ENCODE measurements around the gene MPP7.

The MPP7 gene

GRCh38 chr10:28304032-28304571, 1.2 kb upstream of the MPP7 start:
- DNase-seq = no peak

GRCh38 chr10:28302012-28302637, 739 bp downstream of the MPP7 start:
- DNase-seq = no peak

GRCh38 chr10:28300027-28300426, 2.8 kb downstream of the MPP7 start:
- no peak for DNase-seq

- DNase-seq = no peak
These were observed 3.9 kb downstream of the MPP7 start for GRCh38 chr10:28298951-28299350.

GRCh38 chr10:28296023-28296422, 6.8 kb downstream of the MPP7 start:
- no peak for DNase-seq

DNA sequence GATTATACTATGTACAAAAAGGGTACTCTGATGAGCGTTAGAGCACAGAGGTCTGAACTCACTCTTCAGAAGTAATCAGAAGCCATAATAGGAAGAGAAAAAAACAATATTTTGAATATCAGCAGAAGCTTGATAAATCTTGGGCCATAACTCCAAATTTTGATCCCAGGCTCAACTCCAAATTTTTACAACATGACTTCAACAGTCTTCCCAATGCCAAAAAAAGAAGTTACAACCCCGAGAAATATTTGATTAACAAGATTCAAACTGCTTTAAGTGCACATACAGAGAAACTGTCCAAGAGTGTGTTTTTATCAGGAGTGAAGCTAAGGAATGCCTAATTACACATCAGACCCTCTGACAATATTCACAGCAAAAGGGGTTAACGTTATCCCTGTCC, 7.5 kb downstream of the MPP7 start:
- DNase-seq = no peak

- DNase-seq = no peak
These were observed 8.1 kb downstream of the MPP7 start for GRCh38 chr10:28294809-28295208.

DNA sequence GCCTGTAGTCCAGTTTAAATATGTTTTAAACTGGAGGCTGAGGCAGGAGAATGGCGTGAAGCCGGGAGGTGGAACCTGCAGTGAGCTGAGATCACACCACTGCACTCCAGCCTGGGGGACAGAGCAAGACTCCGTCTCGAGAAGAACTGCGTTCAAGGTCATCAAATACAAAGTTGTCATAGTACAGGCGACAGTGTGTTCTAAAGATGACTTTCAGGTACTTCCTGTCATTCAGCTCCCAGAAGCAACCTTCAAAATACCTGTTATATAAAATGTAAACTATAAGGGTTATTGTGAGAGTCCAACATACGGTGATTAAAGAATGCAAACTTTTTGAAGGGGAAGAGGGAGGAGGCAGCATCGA, 8.7 kb downstream of the MPP7 start:
- no peak for DNase-seq

- no peak for DNase-seq
These were observed 9.4 kb downstream of the MPP7 start for GRCh38 chr10:28293236-28294168.

- peak; percentile 84 for DNase-seq
These were observed 11.0 kb downstream of the MPP7 start for GRCh38 chr10:28291881-28292297.

DNA sequence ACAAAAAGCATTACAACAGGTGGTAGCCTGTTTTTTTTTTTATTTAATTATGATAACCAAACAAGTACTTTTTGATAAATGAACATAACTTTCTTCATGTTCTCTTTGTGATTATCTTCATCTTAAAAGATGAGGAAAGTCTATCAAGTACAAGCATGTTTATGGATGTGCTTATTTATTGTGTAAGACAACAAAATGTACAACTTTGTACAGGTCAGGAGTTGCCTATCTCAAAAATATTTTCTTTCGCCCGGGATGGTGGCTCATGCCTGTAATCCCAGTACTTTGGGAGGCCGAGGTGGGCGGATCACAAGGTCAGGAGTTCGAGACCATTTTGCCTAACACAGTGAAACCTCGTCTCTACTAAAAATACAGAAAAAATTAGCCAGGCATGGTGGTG, 17.0 kb downstream of the MPP7 start:
- DNase-seq = no peak

DNA sequence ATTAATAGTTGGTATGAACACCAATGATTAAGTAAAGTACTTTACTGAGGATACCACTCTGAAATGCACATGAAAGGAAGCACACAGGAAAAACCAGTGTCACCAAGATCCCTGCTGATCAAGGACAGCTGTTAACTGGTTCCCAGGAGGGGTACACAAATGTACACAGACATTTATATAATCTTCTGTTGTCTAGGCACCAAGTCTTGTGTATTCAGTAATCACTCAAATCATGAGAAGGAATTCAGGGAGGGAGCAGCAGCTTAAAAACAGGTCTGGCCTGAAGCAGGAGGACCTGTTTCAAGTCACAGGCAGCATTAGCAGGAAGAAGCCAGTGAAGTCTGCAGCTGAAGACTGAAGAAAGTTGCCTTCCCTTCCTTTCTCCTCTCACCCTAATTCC, 18.7 kb downstream of the MPP7 start:
- DNase-seq = no peak

- DNase-seq = no peak
These were observed 19.6 kb downstream of the MPP7 start for GRCh38 chr10:28283251-28283650.

DNA sequence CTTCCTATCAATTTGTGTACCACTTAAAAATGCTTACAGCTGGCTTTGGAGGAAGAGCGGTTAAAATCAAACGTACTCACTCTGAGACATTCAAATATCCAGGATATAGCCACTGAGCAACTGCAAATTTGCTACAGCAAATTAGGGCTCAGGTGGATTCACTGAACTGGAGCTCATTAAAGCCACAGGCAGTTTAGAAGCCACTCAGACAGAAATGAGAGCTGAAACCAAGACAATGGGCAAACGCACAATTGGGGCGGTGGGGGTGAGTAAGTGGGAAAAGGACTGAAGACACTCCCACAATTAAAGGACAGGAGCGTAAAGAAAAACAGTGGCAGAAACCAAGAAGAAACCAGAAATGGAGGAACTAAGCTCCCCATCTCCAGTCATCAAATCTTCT, 20.5 kb downstream of the MPP7 start:
- DNase-seq = no peak

DNA sequence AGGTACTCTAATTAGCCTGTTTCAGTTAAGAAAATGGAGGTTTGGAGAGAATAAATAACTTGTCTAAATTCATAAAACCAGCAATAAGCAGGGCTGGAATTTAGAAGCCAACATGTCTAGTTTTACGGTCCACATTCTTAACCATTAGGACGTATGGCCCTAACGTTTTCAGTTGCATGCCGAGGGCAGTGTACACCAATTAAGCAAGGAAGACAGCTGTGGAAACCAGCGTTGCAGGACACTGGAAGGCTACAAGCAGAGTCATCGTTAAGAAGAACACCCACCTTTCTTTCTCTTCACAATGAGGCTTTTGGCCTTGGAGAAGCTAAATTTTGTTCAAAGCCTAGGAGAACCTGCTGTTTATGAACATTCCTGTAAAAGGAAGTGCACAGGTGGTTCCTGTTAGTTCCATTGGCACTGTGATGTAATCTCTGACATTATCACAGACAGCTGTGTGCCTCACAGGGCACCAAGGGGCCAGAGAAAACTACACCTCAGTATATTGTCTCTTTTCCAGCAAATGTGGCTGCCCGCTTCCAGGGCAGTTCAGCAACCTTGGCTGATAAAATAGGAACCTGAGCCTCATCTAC, 21.0 kb downstream of the MPP7 start:
- DNase-seq = no peak

DNA sequence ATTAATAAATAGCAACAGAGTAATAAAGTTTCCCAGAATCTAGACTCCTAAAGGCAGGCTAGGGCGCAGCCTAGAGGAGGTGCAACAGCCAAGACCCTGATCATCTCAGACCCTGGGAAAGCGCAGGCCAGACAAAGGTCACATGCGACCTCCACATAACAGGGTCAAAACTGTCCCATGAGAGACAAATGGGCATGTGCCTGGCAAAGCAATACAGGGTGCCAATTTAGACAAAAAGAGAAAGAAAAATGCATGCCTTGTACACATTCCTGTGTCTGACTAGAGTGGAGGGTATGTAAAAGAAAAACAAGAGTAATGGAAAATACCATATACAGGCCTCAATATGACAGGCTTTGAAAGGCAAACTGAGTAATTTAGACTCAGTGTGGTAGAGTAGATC, 22.2 kb downstream of the MPP7 start:
- DNase-seq = peak; percentile 68

DNA sequence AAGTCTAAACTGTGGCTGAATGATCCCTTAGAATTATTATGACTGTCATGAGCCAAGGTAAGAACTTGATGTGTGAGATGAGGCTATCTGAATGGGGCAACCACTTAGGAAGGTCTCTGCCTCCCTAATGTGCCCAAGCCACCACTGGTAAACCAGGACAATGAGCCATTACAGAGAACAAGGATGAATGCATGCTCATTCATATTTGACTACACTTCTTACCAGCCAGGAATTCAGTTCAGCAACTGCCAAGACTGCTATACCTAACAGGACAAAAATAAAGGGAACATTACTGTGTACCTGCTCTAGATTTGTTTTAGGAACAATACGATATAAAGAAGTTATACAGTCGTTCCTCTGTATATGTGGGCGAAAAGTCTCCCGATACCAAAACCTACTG, 23.0 kb downstream of the MPP7 start:
- DNase-seq = no peak

DNA sequence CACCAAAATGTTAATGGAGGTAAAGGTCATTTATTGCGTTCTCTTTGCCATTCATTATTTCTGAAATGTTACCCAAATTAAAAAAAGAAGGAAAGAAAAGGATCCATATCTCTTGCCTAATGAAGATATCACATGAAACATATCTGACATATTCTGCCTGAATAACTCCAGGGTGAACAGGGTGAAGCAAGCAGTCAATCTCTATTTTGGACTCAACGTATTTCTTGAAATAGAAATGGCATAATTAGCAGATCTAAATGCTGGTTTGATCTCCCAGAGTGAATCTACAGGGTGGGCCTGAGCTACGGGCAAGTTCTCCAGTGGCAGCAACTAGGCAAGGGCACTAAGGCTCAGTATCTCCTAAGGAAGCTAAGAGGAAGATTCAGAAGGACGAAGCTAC, 24.0 kb downstream of the MPP7 start:
- DNase-seq = no peak

DNA sequence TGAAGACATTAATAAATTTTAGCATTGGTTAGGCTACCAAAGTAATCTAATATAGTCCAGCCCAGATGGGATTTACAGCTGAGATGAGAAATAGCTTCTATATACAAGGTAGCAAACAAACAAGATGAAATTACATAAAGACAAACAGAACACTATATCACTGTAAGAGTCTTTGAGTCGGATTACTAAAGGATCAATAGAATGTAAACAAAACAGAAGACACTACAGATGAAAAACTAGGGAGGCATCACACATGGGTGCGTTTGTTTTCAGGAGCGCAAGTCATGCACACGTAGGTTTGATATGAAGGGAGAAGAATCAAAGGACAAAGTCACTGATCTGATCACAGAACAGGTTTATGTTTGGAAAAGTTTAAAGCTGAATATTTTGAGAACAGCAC, 26.5 kb downstream of the MPP7 start:
- DNase-seq = no peak

DNA sequence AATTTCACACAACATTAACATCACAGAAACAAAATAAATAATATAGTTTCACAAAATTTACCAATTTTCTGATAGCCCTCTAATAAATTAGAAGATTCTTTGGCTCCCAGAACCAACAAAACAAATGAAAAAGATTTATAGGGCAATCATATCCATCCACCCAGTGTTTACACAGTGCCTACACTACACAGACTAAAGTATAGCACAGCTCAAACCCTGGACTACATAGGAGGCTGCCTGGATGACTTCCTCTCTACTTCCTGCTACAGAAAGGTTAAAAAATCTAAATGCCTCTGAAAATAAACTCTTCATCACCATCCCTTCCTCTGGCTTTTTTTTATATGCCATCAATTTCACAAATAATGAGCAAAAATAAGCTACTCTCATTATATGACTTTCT, 28.4 kb downstream of the MPP7 start:
- DNase-seq = no peak

GRCh38 chr10:28273343-28273742, 29.5 kb downstream of the MPP7 start:
- DNase-seq = no peak

GRCh38 chr10:28269842-28270456, 32.9 kb downstream of the MPP7 start:
- DNase-seq = no peak

- no peak for DNase-seq
These were observed 36.2 kb downstream of the MPP7 start for GRCh38 chr10:28266449-28267224.

Data from EL (cell line).